GM21529 (cell line): Measurements from ENCODE around the gene LMF1.
"Not testable (repeated sequence)": the region's sequence is repeated elsewhere in the genome, so short reads cannot be mapped to it uniquely, and the experiment has no call there.

ENCODE experiments used
- ATAC-seq: cut with Tn5 transposase; IDR thresholded peaks from one replicate; pipeline ENCODE4 v1.9.1; 2021; ENCODE audit not compliant: unreplicated experiment

The LMF1 gene

GRCh38 chr16:873889-874288 lies 96.9 kb downstream of the LMF1 start:
- ATAC-seq = no peak

- no peak for ATAC-seq
Measured at GRCh38 chr16:873243-873661, 97.5 kb downstream of the LMF1 start.

GRCh38 chr16:872436-873242 lies 98.1 kb downstream of the LMF1 start:
- no peak for ATAC-seq

GRCh38 chr16:871562-872345 lies 99.0 kb downstream of the LMF1 start:
- ATAC-seq = no peak

- no peak for ATAC-seq
Measured at GRCh38 chr16:870856-871561, 99.8 kb downstream of the LMF1 start.

GRCh38 chr16:869823-870641 lies 100.8 kb downstream of the LMF1 start:
- ATAC-seq = no peak

- no peak for ATAC-seq
Measured at GRCh38 chr16:868846-869822, 101.7 kb downstream of the LMF1 start.

GRCh38 chr16:868386-868755 lies 102.4 kb downstream of the LMF1 start:
- no peak for ATAC-seq

- no peak for ATAC-seq
Measured at GRCh38 chr16:867421-868385, 103.1 kb downstream of the LMF1 start.

- ATAC-seq = no peak
Measured at GRCh38 chr16:866252-866896, 104.4 kb downstream of the LMF1 start.

- ATAC-seq = no peak
Measured at GRCh38 chr16:865026-865425, 105.8 kb downstream of the LMF1 start.

- no peak for ATAC-seq
Measured at GRCh38 chr16:861446-861845, 109.3 kb downstream of the LMF1 start.

- ATAC-seq = no peak
Measured at GRCh38 chr16:860891-861290, 109.9 kb downstream of the LMF1 start.

- not testable (repeated sequence) for ATAC-seq
Measured at GRCh38 chr16:858971-859370, 111.8 kb downstream of the LMF1 start.

- ATAC-seq = not testable (repeated sequence)
Measured at GRCh38 chr16:858441-858840, 112.3 kb downstream of the LMF1 start.

- ATAC-seq = no peak
Measured at GRCh38 chr16:856811-857210, 114.0 kb downstream of the LMF1 start.

- no peak for ATAC-seq
Measured at GRCh38 chr16:856101-856500, 114.7 kb downstream of the LMF1 start.

- ATAC-seq = no peak
Measured at GRCh38 chr16:855471-855870, 115.3 kb downstream of the LMF1 start.
